ENCODE measurements around the gene KRTAP22-1.

Gene KRTAP22-1

DNA sequence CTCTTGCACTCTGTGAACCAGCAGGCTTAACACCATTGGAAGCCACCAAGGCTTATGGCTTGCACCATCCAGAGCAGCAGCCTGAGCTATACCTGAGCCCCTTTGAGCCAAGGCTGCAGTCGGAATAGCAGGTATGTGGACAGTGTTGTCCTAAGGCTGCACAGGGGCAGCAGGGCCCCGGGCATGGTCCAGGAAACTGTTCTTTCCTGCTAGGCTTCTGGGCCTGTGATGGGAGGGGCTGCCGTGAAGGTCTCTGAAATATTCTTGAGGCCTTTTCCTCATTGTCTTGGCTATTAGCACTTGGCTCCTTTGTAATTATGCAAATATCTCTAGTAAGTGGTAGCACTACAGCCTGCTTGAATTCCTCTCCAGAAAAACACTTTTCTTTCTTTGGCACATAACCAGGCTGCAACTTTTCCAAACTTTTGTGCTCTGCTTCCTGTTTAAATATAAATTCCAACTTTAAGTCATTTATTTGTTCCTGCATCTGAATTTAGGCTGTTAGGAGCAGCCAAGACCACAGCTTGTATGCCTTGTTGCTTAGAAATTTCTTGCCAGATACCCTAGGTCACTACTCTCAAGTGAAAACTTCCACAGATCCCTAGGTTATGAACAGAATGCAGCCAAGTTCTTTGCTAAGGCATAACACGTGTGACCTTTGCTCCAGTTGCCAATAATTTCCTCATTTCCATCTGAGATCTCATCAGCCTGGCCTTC lies 24.7 kb downstream of the KRTAP22-1 start:
- DNase-seq (ENCODE audit: low spot score) = no peak

DNA sequence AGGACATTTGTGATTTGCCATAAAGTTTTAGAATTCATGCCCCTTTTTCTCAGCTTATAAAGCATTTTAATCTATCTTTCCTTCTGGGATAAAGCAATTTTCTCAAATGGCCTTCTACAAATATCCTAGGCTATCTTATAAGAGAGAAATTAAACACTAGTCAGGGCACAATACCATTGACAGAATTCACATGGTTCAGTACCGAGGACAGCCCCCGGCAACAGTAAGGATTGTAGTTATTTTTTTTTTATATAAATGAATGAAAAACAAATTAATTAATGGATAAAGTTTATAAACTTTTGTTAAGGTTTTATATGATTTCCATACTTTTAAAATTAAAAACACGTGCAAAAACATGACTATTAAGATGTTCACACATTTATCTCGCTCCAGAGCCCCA lies 27.2 kb downstream of the KRTAP22-1 start:
- no peak for DNase-seq (ENCODE audit: low spot score)

DNA sequence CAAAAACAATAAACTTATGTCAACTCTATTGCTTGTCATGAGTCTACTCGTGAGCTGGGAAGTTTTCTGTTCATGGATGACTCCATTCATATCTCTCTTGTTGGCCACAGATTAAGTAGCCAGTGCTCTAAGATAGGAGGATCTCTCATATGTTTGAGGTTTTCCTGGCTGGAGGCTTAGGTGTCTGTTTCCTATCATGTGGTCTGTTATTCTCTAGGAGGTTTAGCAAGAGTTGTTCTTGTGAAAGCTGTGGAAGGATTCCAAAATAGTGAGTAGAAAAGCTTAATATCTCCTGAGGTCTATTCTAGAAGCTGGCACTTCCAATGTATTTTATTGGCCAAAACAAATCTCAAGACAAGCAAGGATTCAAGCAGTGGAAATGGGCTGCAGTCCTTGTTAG lies 28.3 kb downstream of the KRTAP22-1 start:
- no peak for DNase-seq (ENCODE audit: low spot score)

DNA sequence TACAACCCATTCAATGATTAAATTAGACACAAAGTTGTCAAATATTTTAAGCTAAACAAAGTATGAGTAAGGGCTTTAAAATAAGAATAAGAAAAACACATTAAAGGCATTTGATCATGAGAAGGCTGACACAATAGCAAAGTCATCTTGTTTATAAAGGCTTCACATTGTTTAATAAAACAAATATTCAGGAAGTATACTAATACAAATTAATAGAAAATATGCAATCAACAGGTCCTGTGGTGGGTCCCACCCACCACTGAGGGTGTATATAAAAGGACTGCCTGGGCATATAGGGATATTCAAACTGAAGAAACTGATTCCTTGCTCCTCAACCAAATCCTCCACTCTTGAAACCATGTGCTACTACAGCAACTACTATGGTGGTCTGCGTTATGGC lies 34.0 kb downstream of the KRTAP22-1 start, which contains the start of gene KRTAP20-2:
Gene KRTAP20-2, plus strand, starts transcription at position 301 of the 400 bp plus-strand sequence. Its CDS starts 58 bp downstream, at position 359.
- no peak for DNase-seq (ENCODE audit: low spot score)

GRCh38 chr21:30638686-30639085 lies 37.8 kb downstream of the KRTAP22-1 start:
- no peak for DNase-seq (ENCODE audit: low spot score)

DNA sequence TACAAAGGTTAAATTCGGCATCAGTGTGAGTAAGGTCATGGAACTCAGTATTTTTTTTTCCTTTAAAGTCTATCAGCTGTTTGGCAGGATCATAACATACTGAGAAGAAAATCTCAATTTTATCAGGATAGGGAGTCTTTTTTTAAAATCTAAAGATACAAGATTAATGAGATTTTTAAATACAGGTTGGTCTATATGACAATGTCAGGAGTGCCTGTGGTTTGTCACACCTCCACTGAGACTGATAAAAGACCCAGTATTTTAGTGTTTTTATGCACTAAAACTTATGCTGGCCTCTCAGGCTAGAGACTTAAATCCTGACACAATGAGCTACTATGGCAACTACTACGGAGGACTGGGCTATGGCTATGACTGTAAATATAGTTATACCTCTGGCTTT lies 41.7 kb downstream of the KRTAP22-1 start, which contains the start of gene KRTAP20-3:
Gene KRTAP20-3, plus strand, starts transcription at position 301 of the 400 bp plus-strand sequence.
- DNase-seq (ENCODE audit: low spot score) = no peak

- DNase-seq (ENCODE audit: low spot score) = no peak
Measured at GRCh38 chr21:30646904-30647414, 46.1 kb downstream of the KRTAP22-1 start.

Measured in pons (tissue), 1 donor.